H1 (cell line): ENCODE results near the gene SYTL5. TPM values are rescaled to one million over a fixed set of nuclear protein-coding genes. Genes with fewer than 3 reads are reported as not detected.

Experiments
- CTCF ChIA-PET: fragments of 300-600 bp; sonication (Branson Sonifier 250); formaldehyde crosslinking; loops from one replicate; lab custom pipeline; 2021; ENCODE audit not compliant: partially characterized antibody; lab: Charles Lee
- POLR2A ChIA-PET: fragments of 300-600 bp; sonication (Branson Sonifier 250); formaldehyde crosslinking; loops from one replicate; lab custom pipeline; 2021; ENCODE audit warnings: inconsistent platforms; ENCODE audit not compliant: partially characterized antibody; lab: Charles Lee
- DNase-seq, 2 experiments: peaks; one replicate each; pipeline versions ENCODE4 v3.0.0 to v3.0.0-alpha.2; 2010 to 2022; ENCODE audit warnings: low spot score in 2 of 2, low read depth in 1 of 2, mixed read lengths in 1 of 2
- FAIRE-seq: peaks from 2 replicates; lab custom pipeline; 2011; peaks lifted over from hg19 to GRCh38; lab: Jason Lieb, UNC
- H2AFZ ChIP-seq: 2 replicates; pipeline ENCODE4 v1.8.1; 2012; ENCODE audit warnings: low read length, inconsistent platforms
- H2AK5ac ChIP-seq: 2 replicates; pipeline ENCODE4 v1.6.1; 2013; ENCODE audit warnings: low read depth, low read length
- H2BK120ac ChIP-seq: replicated peaks from 2 replicates; pipeline ENCODE3; 2013; ENCODE audit warnings: low read depth, low read length, inconsistent platforms
- H2BK12ac ChIP-seq: 2 replicates; pipeline ENCODE4 v1.6.1; 2013; ENCODE audit warnings: low read depth, low read length
- H2BK15ac ChIP-seq: 2 replicates; pipeline ENCODE4 v1.6.1; 2013; ENCODE audit warnings: low read length
- H2BK20ac ChIP-seq: 2 replicates; pipeline ENCODE4 v1.6.1; 2013; ENCODE audit warnings: low read length
- H2BK5ac ChIP-seq: 2 replicates; pipeline ENCODE4 v1.6.1; 2013; ENCODE audit warnings: low read depth, low read length
- H3K14ac ChIP-seq: 2 replicates; pipeline ENCODE4 v1.6.1; 2013; ENCODE audit warnings: inconsistent platforms; ENCODE audit not compliant: insufficient read length
- H3K18ac ChIP-seq: 2 replicates; pipeline ENCODE4 v1.6.1; 2013; ENCODE audit warnings: low read length; ENCODE audit errors: extremely low read depth
- H3K23ac ChIP-seq: 2 replicates; pipeline ENCODE4 v1.6.1; 2013; ENCODE audit warnings: inconsistent platforms; ENCODE audit not compliant: insufficient read length
- H3K23me2 ChIP-seq: 2 replicates; pipeline ENCODE4 v1.6.1; 2013; ENCODE audit warnings: low read depth, low read length
- H3K27ac ChIP-seq: 2 replicates; pipeline ENCODE4 v1.6.1; 2011; ENCODE audit warnings: low read depth, low read length, inconsistent platforms
- H3K27me3 ChIP-seq, 4 experiments: replicated peaks in 1 of 4; 1 replicate in 1 of 4; 2 replicates in 3 of 4; pipeline versions ENCODE4 v1.6.1 to v1.8.1; 2011 to 2013; ENCODE audit warnings: low read length in 3 of 4, mild to moderate bottlenecking in 3 of 4, inconsistent platforms in 2 of 4, mixed read lengths in 2 of 4, moderate library complexity in 1 of 4; ENCODE audit not compliant: control insufficient read depth in 3 of 4, insufficient read depth in 3 of 4; ENCODE audit errors: extremely low read depth in 1 of 4
- H3K36me3 ChIP-seq, 4 experiments: 2 replicates each; pipeline versions ENCODE4 v1.6.1 to v1.8.1; 2011 to 2013; ENCODE audit warnings: mild to moderate bottlenecking in 4 of 4, low read length in 3 of 4, moderate library complexity in 2 of 4, control low read depth in 1 of 4, inconsistent platforms in 1 of 4; ENCODE audit not compliant: insufficient read depth in 4 of 4, control insufficient read depth in 2 of 4
- H3K4ac ChIP-seq: replicated peaks from 2 replicates; pipeline ENCODE3; 2013; ENCODE audit warnings: low read length, low read depth, mixed read lengths, inconsistent platforms; ENCODE audit not compliant: insufficient read length
- H3K4me1 ChIP-seq, 4 experiments: replicated peaks in 1 of 4; 1 replicate in 1 of 4; 2 replicates in 3 of 4; pipeline versions ENCODE4 v1.6.1 to v1.8.1; 2011 to 2013; ENCODE audit warnings: low read length in 3 of 4, inconsistent platforms in 2 of 4, mixed read lengths in 1 of 4; ENCODE audit not compliant: insufficient read depth in 4 of 4, control insufficient read depth in 3 of 4
- H3K4me2 ChIP-seq, 2 experiments: 2 replicates each; pipeline versions ENCODE4 v1.6.1 to v1.8.1; 2011 to 2013; ENCODE audit warnings: low read depth in 2 of 2, low read length in 2 of 2, control low read depth in 1 of 2, inconsistent platforms in 1 of 2, mild to moderate bottlenecking in 1 of 2; ENCODE audit not compliant: insufficient read depth in 1 of 2
- H3K4me3 ChIP-seq, 4 experiments: fragments of 200-600, 300-600 bp in 1 of 4; sonication (generic), shearing (Covaris generic), sonication (Bioruptor Twin) in 1 of 4; 2 replicates each; pipeline versions ENCODE4 v1.5.1 to v1.8.1; 2011 to 2016; ENCODE audit warnings: low read length in 4 of 4, low read depth in 3 of 4, control low read depth in 2 of 4, inconsistent platforms in 2 of 4, mild to moderate bottlenecking in 2 of 4, mixed read lengths in 1 of 4, moderate library complexity in 1 of 4; ENCODE audit not compliant: insufficient read depth in 2 of 4; ENCODE audit errors: extremely low read depth in 1 of 4
- H3K56ac ChIP-seq: replicated peaks from 2 replicates; pipeline ENCODE3; 2013; ENCODE audit warnings: low read depth, mild to moderate bottlenecking, mixed read lengths, low read length, inconsistent platforms; ENCODE audit not compliant: insufficient read length
- H3K79me1 ChIP-seq: 2 replicates; pipeline ENCODE4 v1.6.1; 2013; ENCODE audit warnings: low read depth, low read length, control low read depth
- H3K79me2 ChIP-seq, 2 experiments: 2 replicates each; pipeline versions ENCODE4 v1.6.1 to v1.8.1; 2012 to 2013; ENCODE audit warnings: low read length in 2 of 2, mild to moderate bottlenecking in 2 of 2, inconsistent platforms in 1 of 2; ENCODE audit not compliant: insufficient read depth in 2 of 2, control insufficient read depth in 1 of 2
- H3K9ac ChIP-seq, 4 experiments: replicated peaks in 1 of 4; 1 replicate in 1 of 4; 2 replicates in 3 of 4; pipeline versions ENCODE4 v1.6.1 to v1.8.1; 2011 to 2013; ENCODE audit warnings: low read depth in 3 of 4, low read length in 3 of 4, control low read depth in 2 of 4, mild to moderate bottlenecking in 2 of 4, moderate library complexity in 2 of 4, inconsistent platforms in 1 of 4; ENCODE audit errors: extremely low read depth in 1 of 4
- H3K9me3 ChIP-seq, 2 experiments: 2 replicates each; pipeline versions ENCODE4 v1.6.1 to v1.8.1; 2012 to 2013; ENCODE audit warnings: mild to moderate bottlenecking in 2 of 2, moderate library complexity in 2 of 2, control low read depth in 1 of 2, inconsistent platforms in 1 of 2, low read depth in 1 of 2, low read length in 1 of 2, mixed read lengths in 1 of 2; ENCODE audit not compliant: insufficient read depth in 2 of 2
- H4K20me1 ChIP-seq, 2 experiments: replicated peaks in 1 of 2; 2 replicates each; pipeline versions ENCODE3 to v1.8.1; 2011 to 2013; ENCODE audit warnings: inconsistent platforms in 2 of 2, low read length in 2 of 2, mild to moderate bottlenecking in 1 of 2; ENCODE audit not compliant: insufficient read depth in 2 of 2, control insufficient read depth in 1 of 2
- H4K5ac ChIP-seq: 2 replicates; pipeline ENCODE4 v1.6.1; 2013; ENCODE audit warnings: low read length, low read depth, mixed read lengths, inconsistent platforms; ENCODE audit not compliant: insufficient read length
- H4K8ac ChIP-seq: 2 replicates; pipeline ENCODE4 v1.8.0; 2013; ENCODE audit warnings: mild to moderate bottlenecking, moderate library complexity, low read length, inconsistent platforms; ENCODE audit not compliant: insufficient read depth; ENCODE audit errors: extremely low read depth
- H4K91ac ChIP-seq: replicated peaks from 2 replicates; pipeline ENCODE3; 2013; ENCODE audit warnings: low read length, mixed read lengths, inconsistent platforms; ENCODE audit not compliant: insufficient read length
- BRCA1 ChIP-seq: IDR thresholded peaks from 2 replicates; pipeline ENCODE4 v1.6.1; 2012; ENCODE audit warnings: low read depth, low read length, improper control_type of control experiment
- CREB1 ChIP-seq: IDR thresholded peaks from 2 replicates; pipeline ENCODE4 v1.6.1; 2012; ENCODE audit warnings: inconsistent platforms
- KDM1A ChIP-seq: fragments of 200-600, 300-600 bp; sonication (generic); IDR thresholded peaks from 2 replicates; pipeline ENCODE4 v1.7.1; 2016; ENCODE audit warnings: mild to moderate bottlenecking, low read length, borderline replicate concordance
- KDM4A ChIP-seq: IDR thresholded peaks from one replicate; pipeline ENCODE4 v1.7.1; 2012; ENCODE audit warnings: low read depth, mild to moderate bottlenecking, moderate library complexity, low read length, inconsistent platforms; ENCODE audit not compliant: severe bottlenecking
- KDM5A ChIP-seq: fragments of 200-600 bp; IDR thresholded peaks from 2 replicates; pipeline ENCODE4 v1.7.1; 2012; ENCODE audit warnings: mild to moderate bottlenecking, low read length, inconsistent platforms, mixed read lengths
- NANOG ChIP-seq: IDR thresholded peaks from 2 replicates; pipeline ENCODE4 v1.6.1; 2011; ENCODE audit warnings: low read length, low read depth, mild to moderate bottlenecking, inconsistent platforms; ENCODE audit not compliant: insufficient read depth, poor library complexity, severe bottlenecking
- POLR2AphosphoS5 ChIP-seq: IDR thresholded peaks from 2 replicates; pipeline ENCODE4 v1.6.1; 2011; ENCODE audit warnings: low read depth, low read length
- RFX5 ChIP-seq: IDR thresholded peaks from 2 replicates; pipeline ENCODE4 v1.6.1; 2011; ENCODE audit warnings: low read depth, low read length, improper control_type of control experiment, borderline replicate concordance
- SIN3A ChIP-seq, 2 experiments: IDR thresholded peaks in 1 of 2; conservative IDR thresholded peaks in 1 of 2; 2 replicates each; pipeline ENCODE4 v1.6.1; 2011 to 2012; ENCODE audit warnings: low read length in 2 of 2, improper control_type of control experiment in 1 of 2, low read depth in 1 of 2, mild to moderate bottlenecking in 1 of 2
- SRF ChIP-seq: IDR thresholded peaks from 2 replicates; pipeline ENCODE4 v1.6.1; 2011; ENCODE audit warnings: mild to moderate bottlenecking, low read depth, low read length, moderate library complexity
- USF2 ChIP-seq: IDR thresholded peaks from 2 replicates; pipeline ENCODE4 v1.6.1; 2011; ENCODE audit warnings: low read length, improper control_type of control experiment
- YY1 ChIP-seq: IDR thresholded peaks from 2 replicates; pipeline ENCODE4 v1.6.1; 2011; ENCODE audit warnings: low read depth, mild to moderate bottlenecking, low read length
- WGBS, 2 experiments: shearing (Covaris generic) in 1 of 2; methylation state at CpG; one replicate each; pipeline versions ENCODE4 v1.1.6 to v1.1.7; 2013 to 2015; ENCODE audit warnings: low lambda C conversion rate in 2 of 2, mixed read lengths in 2 of 2, inconsistent platforms in 1 of 2, low coverage in 1 of 2, missing lambda C conversion rate in 1 of 2; ENCODE audit not compliant: insufficient replicate concordance in 2 of 2, insufficient coverage in 1 of 2, insufficient read length in 1 of 2; ENCODE audit errors: extremely low coverage in 1 of 2, missing lambda C conversion rate in 1 of 2; 5-methylcytosine and 5-hydroxymethylcytosine counted together
- polyA plus RNA-seq, 7 experiments: library from polyadenylated mRNA; depleted of rRNA in 3 of 7; stranded (reverse) in 5 of 7; unstranded in 2 of 7; fragments of >200 nt in 5 of 7; fragments of 200-250 nt in 2 of 7; gene quantifications; 1 replicate in 5 of 7; 2 replicates in 1 of 7; 4 replicates in 1 of 7; pipeline versions ENCODE4 v1.2.1 to v1.2.3, GENCODE V29; 2011 to 2013; ENCODE audit warnings: missing spikeins in 2 of 7, mixed read lengths in 2 of 7
- total RNA-seq: library from RNA; stranded (reverse); fragmentation: NEBNext Ultra II Directional; extraction: Animal tissue kit (Norgen Biotek cat#: 25700); gene quantifications from 2 replicates; pipeline ENCODE4 v1.2.1, GENCODE V29; 2021
- TF ChIP-seq, protein P1 (sequence below): IDR thresholded peaks from 2 replicates; pipeline ENCODE4 v1.6.1; 2011; ENCODE audit warnings: low read depth, mild to moderate bottlenecking, low read length; ENCODE audit not compliant: insufficient read depth

Gene SYTL5
- total and polyA plus RNA-seq, 2 of the 8 experiments (the other 6 are each of a cell fraction or from before 2014, with no cell fraction given), result 0.15 to 0.52 TPM

DNA sequence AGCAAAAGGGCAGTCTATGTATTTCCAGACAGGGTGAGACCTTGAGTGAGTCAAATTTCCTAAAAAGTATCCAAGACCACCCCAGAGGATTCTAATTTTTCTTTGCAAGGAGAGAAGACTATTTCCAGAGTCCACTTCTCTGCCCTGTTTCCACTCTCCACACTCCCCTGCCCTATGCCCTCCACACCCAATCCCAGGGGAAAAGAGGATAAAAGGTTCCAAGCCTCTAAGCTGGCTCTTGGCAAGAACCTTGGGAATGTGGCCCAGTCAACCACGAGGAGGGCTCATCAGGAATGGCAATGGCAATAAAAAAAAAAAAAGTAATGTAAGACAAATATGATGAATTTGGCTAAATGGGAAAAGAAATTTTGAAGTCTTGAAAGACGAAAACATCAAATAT is 148.5 kb downstream of the SYTL5 start:
- Histone ChIP-seq H3K14ac (no peak overlapping the region), H2BK120ac (no peak overlapping the region), H3K9ac (no peak overlapping the region), H2BK5ac (no peak overlapping the region), H2AK5ac (no peak overlapping the region), H3K23me2 (no peaks in the 10 kb centered on the region), H2BK12ac (no peak overlapping the region), H3K4me3 (no peak overlapping the region), H3K4me2 (no peak overlapping the region), H2BK15ac (no peak overlapping the region), H3K79me2 (no peaks in the 10 kb centered on the region), H4K5ac (no peak overlapping the region), H3K4me1 (no peaks in the 10 kb centered on the region), H4K20me1 (no peaks in the 10 kb centered on the region), H3K79me1 (no peaks in the 10 kb centered on the region), H3K27ac (no peak overlapping the region), H3K36me3 (no peaks in the 10 kb centered on the region), H3K4ac (no peak overlapping the region), H2AFZ (no peak overlapping the region), H3K23ac (no peak overlapping the region), H3K56ac (no peak overlapping the region), H4K8ac (no peak overlapping the region), H4K91ac (no peak overlapping the region), H2BK20ac (no peak overlapping the region), H3K9me3 (no peaks in the 10 kb centered on the region), H3K27me3 (no peaks in the 10 kb centered on the region), H3K18ac (no peak overlapping the region)
- 85% methylated on average over 2 of the region's 2 CpGs; no CpG with 5 or more reads in 1 of the 2 experiments for WGBS, 2 experiments
- no peak for DNase-seq
- no peak for FAIRE-seq
- ChIA-PET CTCF (no interaction called here), POLR2A (no interaction called here)
- no peak for TF ChIP-seq BRCA1
- no peak for TF ChIP-seq YY1
- no peak for TF ChIP-seq KDM5A
- no peak for TF ChIP-seq CREB1
- no peak for TF ChIP-seq NANOG
- no peak for TF ChIP-seq SRF
- no peak for TF ChIP-seq KDM4A
- TF ChIP-seq KDM1A, result no peak
- no peak for TF ChIP-seq RFX5
- TF ChIP-seq SIN3A (conservative IDR thresholded peaks at IDR 0.05 in 1 of 2, IDR thresholded peaks at IDR 0.05 in 1 of 2; ENCODE audit: low read depth in 1 of 2, low read length in 2 of 2), result no peak
- TF ChIP-seq, protein P1, sequence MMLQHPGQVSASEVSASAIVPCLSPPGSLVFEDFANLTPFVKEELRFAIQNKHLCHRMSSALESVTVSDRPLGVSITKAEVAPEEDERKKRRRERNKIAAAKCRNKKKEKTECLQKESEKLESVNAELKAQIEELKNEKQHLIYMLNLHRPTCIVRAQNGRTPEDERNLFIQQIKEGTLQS, result no peak
- TF ChIP-seq USF2, result no peak
- no peak for TF ChIP-seq POLR2AphosphoS5
